ENCODE data around the gene STARD10.

The STARD10 gene

GRCh38 chr11:72719551-72719950 is 74.3 kb downstream of the STARD10 start:
- Histone ChIP-seq H3K27ac (ENCODE audit: low read depth, low read length) (no peak overlapping the region), H3K4me1 (ENCODE audit: insufficient read depth, low read length) (0 out of 2 replicates have a peak, but pooled peaks cover 4% of the 10 kb centered on the region), H3K9me3 (ENCODE audit: insufficient read depth, low read depth, low read length) (no peaks in the 10 kb centered on the region), H3K9ac (ENCODE audit: low read depth, low read length) (no peak overlapping the region), H3K36me3 (ENCODE audit: insufficient read depth, low read length) (peaks cover 9% of the 10 kb centered on the region; the same call in 1 of the 2 replicates), H3K27me3 (ENCODE audit: insufficient read depth, low read length) (no peaks in the 10 kb centered on the region), H3K4me3 (ENCODE audit: low read length) (no peak overlapping the region)
- WGBS = 89% methylated on average over 4 of the region's 4 CpGs

GRCh38 chr11:72719144-72719543 is 74.7 kb downstream of the STARD10 start:
- peaks cover 7% of the 10 kb centered on the region; the same call in 1 of the 2 replicates for H3K36me3 ChIP-seq (ENCODE audit: insufficient read depth, low read length)
- H3K27ac ChIP-seq (ENCODE audit: low read depth, low read length) = no peak overlapping the region
- H3K9me3 ChIP-seq (ENCODE audit: insufficient read depth, low read depth, low read length) = no peaks in the 10 kb centered on the region
- no peak overlapping the region for H3K9ac ChIP-seq (ENCODE audit: low read depth, low read length)
- no peaks in the 10 kb centered on the region for H3K27me3 ChIP-seq (ENCODE audit: insufficient read depth, low read length)
- no peak overlapping the region for H3K4me3 ChIP-seq (ENCODE audit: low read length)
- 0 out of 2 replicates have a peak, but pooled peaks cover 4% of the 10 kb centered on the region for H3K4me1 ChIP-seq (ENCODE audit: insufficient read depth, low read length)
- WGBS = 85% methylated on average over 2 of the region's 2 CpGs

- Histone ChIP-seq H3K9ac (ENCODE audit: low read depth, low read length) (no peak overlapping the region), H3K27me3 (ENCODE audit: insufficient read depth, low read length) (no peaks in the 10 kb centered on the region), H3K4me3 (ENCODE audit: low read length) (no peak overlapping the region), H3K27ac (ENCODE audit: low read depth, low read length) (no peak overlapping the region), H3K9me3 (ENCODE audit: insufficient read depth, low read depth, low read length) (no peaks in the 10 kb centered on the region), H3K36me3 (ENCODE audit: insufficient read depth, low read length) (0 out of 2 replicates have a peak, but pooled peaks cover 3% of the 10 kb centered on the region), H3K4me1 (ENCODE audit: insufficient read depth, low read length) (0 out of 2 replicates have a peak, but pooled peaks cover 4% of the 10 kb centered on the region)
- WGBS = 91% methylated on average over 9 of the region's 9 CpGs
Observed at GRCh38 chr11:72718101-72718501, 75.7 kb downstream of the STARD10 start.

- H3K9ac ChIP-seq (ENCODE audit: low read depth, low read length) = no peak overlapping the region
Observed at GRCh38 chr11:72716788-72717435, 76.9 kb downstream of the STARD10 start.

GRCh38 chr11:72716290-72716689 is 77.6 kb downstream of the STARD10 start:
- Histone ChIP-seq H3K27me3 (ENCODE audit: insufficient read depth, low read length) (no peaks in the 10 kb centered on the region), H3K27ac (ENCODE audit: low read depth, low read length) (no peak overlapping the region), H3K9ac (ENCODE audit: low read depth, low read length) (no peak overlapping the region), H3K4me1 (ENCODE audit: insufficient read depth, low read length) (peaks cover 5% of the 10 kb centered on the region; the same call in 1 of the 2 replicates), H3K4me3 (ENCODE audit: low read length) (no peak overlapping the region), H3K9me3 (ENCODE audit: insufficient read depth, low read depth, low read length) (no peaks in the 10 kb centered on the region), H3K36me3 (ENCODE audit: insufficient read depth, low read length) (0 out of 2 replicates have a peak, but pooled peaks cover 5% of the 10 kb centered on the region)
- WGBS = 92% methylated on average over 7 of the region's 7 CpGs

More at GRCh38 chr11:72716788-72717435, 76.9 kb downstream of the STARD10 start:
- Histone ChIP-seq H3K9me3 (ENCODE audit: insufficient read depth, low read depth, low read length) (no peaks in the 10 kb centered on the region), H3K4me1 (ENCODE audit: insufficient read depth, low read length) (peaks cover 8% of the 10 kb centered on the region; the same call in 1 of the 2 replicates), H3K36me3 (ENCODE audit: insufficient read depth, low read length) (0 out of 2 replicates have a peak, but pooled peaks cover 4% of the 10 kb centered on the region), H3K27ac (ENCODE audit: low read depth, low read length) (no peak overlapping the region), H3K27me3 (ENCODE audit: insufficient read depth, low read length) (no peaks in the 10 kb centered on the region), H3K4me3 (ENCODE audit: low read length) (no peak overlapping the region)
- 89% methylated on average over 14 of the region's 14 CpGs for WGBS

GRCh38 chr11:72712841-72713240 is 81.0 kb downstream of the STARD10 start:
- Histone ChIP-seq H3K27me3 (ENCODE audit: insufficient read depth, low read length) (no peaks in the 10 kb centered on the region), H3K4me3 (ENCODE audit: low read length) (no peak overlapping the region), H3K27ac (ENCODE audit: low read depth, low read length) (no peak overlapping the region), H3K36me3 (ENCODE audit: insufficient read depth, low read length) (peaks cover 13% of the 10 kb centered on the region), H3K9ac (ENCODE audit: low read depth, low read length) (no peak overlapping the region), H3K9me3 (ENCODE audit: insufficient read depth, low read depth, low read length) (no peaks in the 10 kb centered on the region), H3K4me1 (ENCODE audit: insufficient read depth, low read length) (peaks cover 4% of the 10 kb centered on the region; the same call in 1 of the 2 replicates)
- 76% methylated on average over 10 of the region's 10 CpGs for WGBS

- H3K4me1 ChIP-seq (ENCODE audit: insufficient read depth, low read length) = peaks cover 4% of the 10 kb centered on the region; the same call in 1 of the 2 replicates
- no peak overlapping the region for H3K9ac ChIP-seq (ENCODE audit: low read depth, low read length)
- no peak overlapping the region for H3K27ac ChIP-seq (ENCODE audit: low read depth, low read length)
- no peaks in the 10 kb centered on the region for H3K27me3 ChIP-seq (ENCODE audit: insufficient read depth, low read length)
- WGBS = 81% methylated on average over 26 of the region's 26 CpGs
- H3K4me3 ChIP-seq (ENCODE audit: low read length) = no peak overlapping the region
- peaks cover 13% of the 10 kb centered on the region for H3K36me3 ChIP-seq (ENCODE audit: insufficient read depth, low read length)
- no peaks in the 10 kb centered on the region for H3K9me3 ChIP-seq (ENCODE audit: insufficient read depth, low read depth, low read length)
Observed at GRCh38 chr11:72712168-72712751, 81.6 kb downstream of the STARD10 start.

GRCh38 chr11:72711141-72711540 is 82.7 kb downstream of the STARD10 start:
- 95% methylated on average over 9 of the region's 9 CpGs for WGBS
- H3K36me3 ChIP-seq (ENCODE audit: insufficient read depth, low read length) = peaks cover 13% of the 10 kb centered on the region
- no peak overlapping the region for H3K4me3 ChIP-seq (ENCODE audit: low read length)
- no peak overlapping the region for H3K27ac ChIP-seq (ENCODE audit: low read depth, low read length)
- peaks cover 13% of the 10 kb centered on the region for H3K4me1 ChIP-seq (ENCODE audit: insufficient read depth, low read length)
- no peaks in the 10 kb centered on the region for H3K9me3 ChIP-seq (ENCODE audit: insufficient read depth, low read depth, low read length)
- no peak overlapping the region for H3K9ac ChIP-seq (ENCODE audit: low read depth, low read length)
- no peaks in the 10 kb centered on the region for H3K27me3 ChIP-seq (ENCODE audit: insufficient read depth, low read length)

- Histone ChIP-seq H3K27ac (ENCODE audit: low read depth, low read length) (no peak overlapping the region), H3K9me3 (ENCODE audit: insufficient read depth, low read depth, low read length) (no peaks in the 10 kb centered on the region), H3K27me3 (ENCODE audit: insufficient read depth, low read length) (no peaks in the 10 kb centered on the region), H3K4me3 (ENCODE audit: low read length) (no peak overlapping the region), H3K4me1 (ENCODE audit: insufficient read depth, low read length) (peaks cover 20% of the 10 kb centered on the region), H3K9ac (ENCODE audit: low read depth, low read length) (no peak overlapping the region), H3K36me3 (ENCODE audit: insufficient read depth, low read length) (peaks cover 13% of the 10 kb centered on the region)
- WGBS = 94% methylated on average over 11 of the region's 11 CpGs
Observed at GRCh38 chr11:72710278-72710677, 83.6 kb downstream of the STARD10 start.

- no peak overlapping the region for H3K9ac ChIP-seq (ENCODE audit: low read depth, low read length)
- no peaks in the 10 kb centered on the region for H3K9me3 ChIP-seq (ENCODE audit: insufficient read depth, low read depth, low read length)
- H3K27me3 ChIP-seq (ENCODE audit: insufficient read depth, low read length) = no peaks in the 10 kb centered on the region
- peaks cover 13% of the 10 kb centered on the region for H3K36me3 ChIP-seq (ENCODE audit: insufficient read depth, low read length)
- H3K4me3 ChIP-seq (ENCODE audit: low read length) = no peak overlapping the region
- no peak overlapping the region for H3K27ac ChIP-seq (ENCODE audit: low read depth, low read length)
- H3K4me1 ChIP-seq (ENCODE audit: insufficient read depth, low read length) = peaks cover 27% of the 10 kb centered on the region
- WGBS = 95% methylated on average over 20 of the region's 20 CpGs
Observed at GRCh38 chr11:72709478-72710238, 84.2 kb downstream of the STARD10 start.

- H3K4me1 ChIP-seq (ENCODE audit: insufficient read depth, low read length) = peaks cover 26% of the 10 kb centered on the region
- WGBS = 94% methylated on average over 9 of the region's 9 CpGs
Observed at GRCh38 chr11:72707032-72707431, 86.8 kb downstream of the STARD10 start.

More at GRCh38 chr11:72707032-72707431, 86.8 kb downstream of the STARD10 start:
- H3K9ac ChIP-seq (ENCODE audit: low read depth, low read length) = no peak overlapping the region
- H3K36me3 ChIP-seq (ENCODE audit: insufficient read depth, low read length) = peaks cover 13% of the 10 kb centered on the region
- H3K27me3 ChIP-seq (ENCODE audit: insufficient read depth, low read length) = no peaks in the 10 kb centered on the region
- no peak overlapping the region; the same call in 1 of the 2 replicates for H3K27ac ChIP-seq (ENCODE audit: low read depth, low read length)
- H3K9me3 ChIP-seq (ENCODE audit: insufficient read depth, low read depth, low read length) = no peaks in the 10 kb centered on the region
- H3K4me3 ChIP-seq (ENCODE audit: low read length) = no peak overlapping the region
